Stimulated activated CD4-positive, alpha-beta T cell treated with anti-CD3 and anti-CD28 coated beads, TNF-alpha, amount 100 ng/mL, for 4 hours (primary cell): ENCODE measurements around the gene FBLN2.
"Not testable (repeated sequence)": the region's sequence is repeated elsewhere in the genome, so short reads cannot be mapped to it uniquely, and the experiment has no call there.

Experiments
- DNase-seq, 3 experiments: peaks; one replicate each; pipeline ENCODE4 v3.0.0-alpha.2; 2020; ENCODE audit warnings: low read depth in 3 of 3

Gene FBLN2

DNA sequence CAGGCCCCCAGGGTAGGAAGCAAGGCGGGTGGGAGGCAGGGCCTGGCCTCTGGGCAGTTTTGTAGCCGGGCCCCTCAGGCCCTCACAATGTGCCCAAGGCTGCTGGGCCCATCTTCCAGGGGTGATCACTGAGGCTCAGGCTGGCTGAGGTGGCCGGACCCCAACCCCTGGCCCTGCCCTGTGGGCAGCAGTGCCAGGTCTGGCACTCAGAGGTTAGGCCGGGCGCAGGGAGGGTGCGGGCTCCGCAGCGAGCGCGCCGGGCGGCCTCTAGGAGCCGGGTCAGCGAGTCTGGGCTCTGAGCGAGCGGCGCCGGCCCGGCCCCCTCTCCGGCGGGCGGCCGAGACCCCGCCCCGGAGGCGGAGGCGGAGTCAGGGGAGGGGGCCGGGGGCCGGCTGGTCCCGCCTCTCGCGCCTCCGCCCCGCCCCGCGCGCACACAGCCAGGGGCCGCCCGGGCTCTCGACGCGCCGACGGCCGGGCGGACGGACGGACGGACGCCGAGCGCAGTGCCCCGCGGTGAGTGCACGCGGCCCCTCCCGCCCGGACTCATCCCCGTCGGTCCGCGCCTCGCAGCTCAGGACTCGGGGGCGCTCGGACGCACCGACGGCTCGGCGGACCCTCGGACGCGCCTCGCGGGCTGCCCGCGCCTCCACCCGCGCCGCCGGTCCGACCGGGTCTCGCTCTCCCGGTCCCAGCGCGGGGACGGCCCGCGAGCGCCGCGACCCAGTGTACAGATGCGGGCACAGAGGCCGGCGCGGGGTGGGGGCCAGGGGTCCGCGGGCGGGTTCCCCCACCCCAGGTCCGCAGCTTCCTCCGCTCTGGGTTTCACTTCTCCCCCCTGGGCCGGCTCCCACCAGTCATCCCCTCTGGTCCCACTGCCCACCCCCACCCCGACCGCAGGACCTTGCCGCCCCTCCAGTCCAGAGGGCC is at the start of gene FBLN2:
Gene FBLN2 (plus strand): TSS at position 430 of the 927 bp plus-strand sequence. CDS start 21,231 bp downstream, outside the sequence.
- DNase-seq, result peak in 1 of 3 experiments; percentile 17

DNA sequence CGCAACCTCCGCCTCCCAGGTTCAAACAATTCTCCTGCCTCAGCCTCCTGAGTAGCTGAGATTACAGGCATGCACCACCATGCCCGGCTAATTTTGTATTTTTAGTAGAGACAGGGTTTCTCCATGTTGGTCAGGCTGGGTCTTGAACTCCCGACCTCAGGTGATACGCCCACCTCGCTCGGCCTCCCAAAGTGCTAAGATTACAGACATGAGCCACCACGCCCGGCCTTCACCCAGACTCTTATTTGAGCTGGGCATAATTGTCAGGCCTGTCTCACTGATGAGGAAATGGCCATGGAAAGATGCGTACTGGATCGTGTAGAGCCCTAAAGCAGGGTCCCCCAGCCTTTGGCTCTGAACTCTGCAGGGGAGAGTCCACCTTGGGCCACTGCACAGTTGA is 49.7 kb upstream of the FBLN2 start:
- not testable (repeated sequence) for DNase-seq

DNA sequence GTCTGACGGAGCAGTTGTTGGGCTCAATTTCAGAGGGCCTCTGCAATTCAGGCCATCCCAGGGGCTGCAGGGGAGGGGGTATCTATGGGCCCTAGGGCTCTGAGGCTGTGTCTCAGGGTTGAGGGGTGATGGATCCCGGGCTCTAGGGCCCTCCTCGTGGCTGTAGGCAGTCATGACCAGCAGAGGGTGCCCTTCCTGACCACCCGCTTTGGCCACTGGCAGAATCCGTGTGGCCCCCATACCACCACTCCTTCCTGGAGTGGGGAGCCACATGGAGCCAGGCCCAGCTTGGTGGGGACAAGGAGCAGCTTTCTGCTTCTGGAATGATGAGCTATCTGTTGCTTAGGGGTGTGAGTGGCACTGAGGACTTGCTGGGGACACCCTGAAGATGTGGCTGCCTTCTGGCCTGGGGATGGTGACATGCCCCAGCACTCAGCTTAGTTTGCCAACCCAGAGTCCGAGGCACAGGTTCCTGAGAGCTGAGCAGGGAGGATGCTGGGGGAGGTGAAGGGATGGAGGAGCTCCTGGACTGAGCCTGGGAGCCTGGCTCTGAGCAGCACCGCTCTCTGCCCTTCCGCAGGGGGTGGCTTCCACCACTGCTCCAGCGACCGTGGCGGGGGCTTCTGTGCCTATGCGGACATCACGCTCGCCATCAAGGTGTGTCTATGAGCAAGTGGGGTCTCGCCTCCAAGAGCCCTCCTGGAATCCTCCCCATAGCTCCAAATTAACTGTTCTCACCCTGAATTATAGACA is 48.6 kb upstream of the FBLN2 start:
- DNase-seq, result no peak

DNA sequence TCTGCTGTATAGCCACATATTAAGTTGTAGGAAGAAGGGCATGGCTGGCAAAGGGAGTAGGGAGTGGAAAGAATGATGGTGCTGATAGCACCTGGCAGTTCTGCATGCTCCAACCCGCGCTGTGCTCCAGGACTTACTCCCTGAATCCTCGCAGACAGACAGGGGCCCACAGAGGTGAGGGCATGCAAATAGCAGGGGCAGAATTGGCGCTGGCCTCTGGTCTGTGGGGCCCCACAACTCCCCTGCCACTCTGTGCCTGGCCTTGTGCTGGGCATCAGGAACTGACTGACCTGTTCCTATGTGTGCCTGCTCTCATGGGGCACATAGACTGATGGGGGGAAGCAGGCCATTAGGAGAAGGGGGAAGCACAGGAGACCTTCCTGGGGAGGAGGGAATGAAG is 47.9 kb upstream of the FBLN2 start:
- DNase-seq, result no peak

DNA sequence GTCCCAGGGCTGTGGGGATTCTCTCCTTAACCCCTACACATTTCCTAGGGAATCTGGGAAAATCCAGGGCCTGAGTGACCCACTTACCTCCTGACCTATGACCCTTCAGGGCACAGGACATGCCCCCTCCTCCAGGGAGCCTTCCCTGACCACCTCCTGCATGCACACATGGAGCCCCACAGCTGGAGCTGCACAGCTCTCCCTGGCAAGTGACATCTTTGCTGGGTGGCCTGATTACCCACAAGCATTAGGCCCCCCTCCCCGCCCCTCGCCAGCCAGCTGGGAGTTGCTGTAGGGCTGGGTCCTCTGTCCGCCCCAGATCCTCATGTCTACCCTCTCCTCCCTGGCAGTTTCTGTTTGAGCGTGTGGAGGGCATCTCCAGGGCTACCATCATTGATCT is 47.4 kb upstream of the FBLN2 start:
- no peak for DNase-seq

DNA sequence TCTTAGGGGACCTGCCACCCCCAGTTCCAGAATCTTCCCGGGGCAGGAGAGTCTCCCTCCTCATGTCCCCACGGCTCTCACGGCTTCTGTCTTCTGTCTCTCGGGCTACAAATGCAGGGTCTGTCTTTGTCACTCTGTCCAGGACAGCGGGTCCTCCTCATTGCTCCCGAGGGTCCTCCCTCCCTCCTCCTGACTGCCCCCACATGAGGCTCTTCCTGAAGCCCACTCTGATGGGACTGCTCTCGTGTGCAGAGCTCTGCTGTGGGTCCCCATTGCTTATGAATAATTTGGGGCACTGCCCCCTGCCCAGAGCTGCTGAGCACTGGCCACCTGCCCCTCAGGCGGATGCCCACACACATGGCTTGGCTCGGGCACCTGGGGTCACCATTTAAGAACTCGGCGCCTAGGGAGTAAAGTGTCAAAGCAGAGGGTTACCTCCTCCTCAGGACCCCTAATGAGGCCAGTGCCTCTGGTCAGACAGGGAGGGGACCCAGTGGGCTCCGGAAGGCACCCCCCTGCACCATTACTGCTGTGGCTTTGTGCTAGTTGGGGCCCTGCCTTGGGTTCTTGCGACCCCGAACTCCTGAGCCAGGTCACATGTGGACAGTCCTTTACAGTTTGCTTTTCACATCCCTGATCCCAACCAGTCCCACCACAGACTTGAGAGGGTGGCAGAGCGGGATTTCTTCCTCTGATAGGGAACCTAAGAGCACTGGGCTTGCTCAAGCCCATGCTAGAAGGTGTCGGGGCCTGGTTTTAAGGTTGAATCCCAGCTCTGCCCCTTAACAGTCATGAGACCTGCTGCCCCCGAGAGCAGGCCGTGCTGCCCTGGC is 46.8 kb upstream of the FBLN2 start:
- no peak for DNase-seq

DNA sequence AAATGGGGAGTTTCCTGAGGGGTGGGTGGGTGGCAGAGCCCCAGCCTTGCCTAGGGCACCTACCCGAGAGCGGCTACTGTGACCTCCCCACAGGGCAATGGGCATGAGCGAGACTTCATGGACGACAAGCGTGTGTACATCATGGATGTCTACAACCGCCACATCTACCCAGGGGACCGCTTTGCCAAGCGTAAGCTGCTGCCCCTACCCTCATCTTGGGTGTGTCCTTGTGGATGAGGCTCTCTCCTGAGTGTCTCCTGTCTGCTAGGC is 46.2 kb upstream of the FBLN2 start:
- DNase-seq, result no peak

DNA sequence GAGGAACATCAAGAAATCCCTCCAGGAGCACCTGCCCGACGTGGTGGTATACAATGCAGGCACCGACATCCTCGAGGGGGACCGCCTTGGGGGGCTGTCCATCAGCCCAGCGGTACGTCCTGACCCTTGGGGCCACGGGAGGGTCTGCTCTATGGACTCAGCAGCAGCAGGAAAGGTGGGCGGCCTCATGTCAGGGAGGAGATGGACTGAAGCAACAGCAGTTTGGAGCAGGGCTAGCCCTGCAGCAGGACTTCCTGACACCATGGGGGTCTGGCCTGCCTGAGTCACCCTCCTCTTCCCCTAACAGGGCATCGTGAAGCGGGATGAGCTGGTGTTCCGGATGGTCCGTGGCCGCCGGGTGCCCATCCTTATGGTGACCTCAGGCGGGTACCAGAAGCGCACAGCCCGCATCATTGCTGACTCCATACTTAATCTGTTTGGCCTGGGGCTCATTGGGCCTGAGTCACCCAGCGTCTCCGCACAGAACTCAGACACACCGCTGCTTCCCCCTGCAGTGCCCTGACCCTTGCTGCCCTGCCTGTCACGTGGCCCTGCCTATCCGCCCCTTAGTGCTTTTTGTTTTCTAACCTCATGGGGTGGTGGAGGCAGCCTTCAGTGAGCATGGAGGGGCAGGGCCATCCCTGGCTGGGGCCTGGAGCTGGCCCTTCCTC is 44.6 kb upstream of the FBLN2 start:
- DNase-seq, result no peak

DNA sequence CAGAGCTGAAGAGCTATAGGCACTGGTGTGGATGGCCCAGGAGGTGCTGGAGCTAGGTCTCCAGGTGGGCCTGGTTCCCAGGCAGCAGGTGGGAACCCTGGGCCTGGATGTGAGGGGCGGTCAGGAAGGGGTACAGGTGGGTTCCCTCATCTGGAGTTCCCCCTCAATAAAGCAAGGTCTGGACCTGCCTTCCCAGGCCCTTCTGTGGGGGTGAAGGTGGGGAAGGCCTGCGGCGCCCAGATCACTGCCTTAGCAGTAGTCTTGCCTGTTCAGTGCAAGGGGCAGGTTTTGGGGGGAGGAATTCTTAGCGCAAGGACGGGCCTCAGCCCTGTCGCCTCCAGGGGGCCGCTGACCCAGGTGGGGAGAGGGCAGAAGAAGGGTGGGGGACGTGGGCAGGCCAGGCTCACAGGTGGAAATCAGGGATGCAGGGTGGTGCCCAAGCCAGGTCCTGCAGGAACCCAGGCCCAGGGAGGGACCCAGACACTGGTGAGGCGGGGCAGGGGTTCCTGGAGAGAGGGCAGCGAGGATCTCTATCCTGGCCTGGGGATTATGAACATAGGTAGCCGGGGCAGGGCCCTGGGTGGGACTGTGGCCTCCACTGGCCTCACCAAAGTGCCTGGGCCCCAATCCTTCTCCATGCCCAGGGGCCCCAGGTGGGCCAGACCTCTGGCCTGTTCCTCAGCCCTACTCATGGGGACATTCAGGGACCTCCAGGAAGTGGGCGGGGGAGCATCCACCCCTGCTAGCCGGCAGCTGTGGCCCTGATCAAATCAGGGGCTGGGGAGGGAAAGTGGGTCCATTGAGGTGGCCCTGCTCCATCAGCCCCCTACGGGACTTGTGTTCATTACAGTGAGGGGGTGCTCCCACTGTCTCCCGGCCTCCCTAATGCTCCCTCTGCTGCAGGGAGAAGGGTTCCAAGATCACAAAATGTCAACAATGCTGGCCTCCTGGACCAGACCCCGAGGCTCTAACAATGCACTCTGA is 43.5 kb upstream of the FBLN2 start:
- DNase-seq, result no peak

DNA sequence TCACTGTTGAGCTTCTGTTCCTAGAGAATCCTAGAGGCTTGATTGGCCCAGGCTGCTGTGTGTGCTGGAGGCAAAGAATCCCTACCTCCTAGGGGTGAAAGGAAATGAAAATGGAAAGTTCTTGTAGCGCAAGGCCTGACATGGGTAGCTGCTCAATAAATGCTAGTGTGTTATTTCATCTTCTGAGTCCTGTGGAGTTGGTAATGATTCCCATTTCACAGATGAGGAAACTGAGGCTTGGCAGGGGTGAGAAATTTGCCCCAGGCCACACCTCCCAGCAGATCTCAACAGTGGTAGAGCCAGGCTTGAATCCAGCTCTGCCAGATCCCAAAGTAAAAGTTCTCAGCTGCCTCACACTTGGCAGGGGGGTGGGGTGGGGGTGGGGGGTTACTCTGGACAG is 42.7 kb upstream of the FBLN2 start:
- DNase-seq, result no peak

DNA sequence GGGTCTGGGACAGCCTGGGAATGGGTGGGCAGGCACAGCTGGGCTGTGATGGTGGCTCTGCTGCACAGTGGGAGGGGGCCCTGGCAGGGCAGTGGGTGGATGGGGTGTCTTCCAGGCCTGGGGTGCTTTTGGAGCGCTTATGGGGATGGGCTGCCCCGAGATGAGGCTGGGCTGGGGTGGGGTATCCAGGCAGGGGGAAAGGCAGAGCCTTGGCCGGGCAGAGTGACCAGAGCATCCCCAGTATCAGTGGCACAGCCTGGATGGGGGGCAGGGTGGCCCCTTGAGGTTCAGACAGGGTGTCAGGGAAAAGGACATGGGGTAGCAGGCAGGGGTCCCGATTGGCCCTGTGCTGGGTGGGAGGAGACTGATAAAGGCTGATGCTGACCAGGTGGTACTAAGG is 42.2 kb upstream of the FBLN2 start:
- DNase-seq, result no peak

DNA sequence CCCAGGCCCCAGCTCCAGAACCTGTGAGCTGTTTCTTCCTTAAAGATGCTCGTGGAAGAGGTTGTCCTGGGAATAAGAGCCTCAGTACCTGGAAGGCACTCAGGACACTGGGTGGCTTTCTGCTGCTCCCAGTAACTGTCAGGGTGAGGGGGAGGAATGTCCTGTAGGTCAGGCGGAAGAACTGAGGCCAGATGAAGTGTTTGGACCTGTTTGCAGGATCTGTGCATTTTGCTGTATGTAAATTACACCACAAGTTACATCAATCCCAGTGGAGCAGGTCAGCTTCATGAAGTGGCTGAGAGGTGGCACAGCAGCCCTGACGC is 41.7 kb upstream of the FBLN2 start:
- DNase-seq, result no peak

DNA sequence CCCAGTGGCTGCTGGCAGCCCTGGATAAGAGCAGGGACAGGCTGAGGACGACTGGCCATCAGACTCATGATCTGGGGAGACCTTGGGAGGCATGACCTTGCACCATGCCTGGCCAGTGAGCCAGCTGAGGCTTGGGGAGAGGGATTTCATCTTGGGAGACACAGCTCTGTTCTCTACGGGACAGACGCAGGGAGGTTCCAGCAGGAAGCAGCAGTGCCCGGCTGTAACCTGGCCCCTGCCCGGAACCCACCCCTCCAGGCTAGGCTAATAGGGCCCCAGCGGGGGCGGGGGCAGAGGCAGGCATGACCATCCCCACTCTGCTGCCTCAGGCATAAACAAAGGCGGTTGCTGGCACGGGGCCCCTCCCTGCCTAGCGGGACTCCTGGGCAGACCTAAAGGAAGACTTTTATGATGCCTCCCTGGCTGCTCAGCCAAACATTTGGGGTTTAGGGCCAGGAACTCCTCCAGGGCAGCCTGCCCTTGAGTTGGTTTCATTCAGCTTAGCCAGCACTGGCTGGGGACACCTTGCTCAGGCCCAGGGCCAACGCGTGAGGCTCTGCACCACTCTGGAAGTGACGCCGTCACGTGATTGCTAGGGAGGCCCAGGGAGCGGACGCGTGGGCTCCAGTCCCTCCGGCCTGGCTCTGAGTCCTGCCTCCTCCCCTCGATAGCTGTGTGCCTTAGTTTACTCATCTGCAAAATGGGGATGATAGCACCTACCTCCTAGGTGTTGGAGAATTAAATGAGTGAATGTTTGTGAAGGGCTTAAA is 41.2 kb upstream of the FBLN2 start:
- no peak for DNase-seq

DNA sequence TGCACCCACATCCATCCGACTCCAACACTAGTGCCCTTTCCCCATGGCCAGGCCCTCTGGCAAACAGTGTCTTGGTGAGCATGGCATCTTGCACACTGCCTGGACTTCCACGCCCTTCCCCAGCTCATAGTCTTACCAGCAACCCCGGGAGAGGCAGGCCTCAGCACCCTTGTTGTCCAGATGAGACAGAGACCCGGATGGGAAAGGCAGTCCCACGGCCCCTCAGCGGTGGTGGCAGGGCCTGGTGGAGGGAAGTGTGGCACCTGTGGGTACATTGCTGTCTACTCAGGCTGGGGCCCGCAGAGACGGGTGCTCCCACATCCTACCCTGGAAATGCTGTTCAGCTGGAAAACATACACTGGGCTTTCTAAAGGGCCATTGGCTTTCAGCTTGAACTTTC is 40.4 kb upstream of the FBLN2 start:
- no peak for DNase-seq

DNA sequence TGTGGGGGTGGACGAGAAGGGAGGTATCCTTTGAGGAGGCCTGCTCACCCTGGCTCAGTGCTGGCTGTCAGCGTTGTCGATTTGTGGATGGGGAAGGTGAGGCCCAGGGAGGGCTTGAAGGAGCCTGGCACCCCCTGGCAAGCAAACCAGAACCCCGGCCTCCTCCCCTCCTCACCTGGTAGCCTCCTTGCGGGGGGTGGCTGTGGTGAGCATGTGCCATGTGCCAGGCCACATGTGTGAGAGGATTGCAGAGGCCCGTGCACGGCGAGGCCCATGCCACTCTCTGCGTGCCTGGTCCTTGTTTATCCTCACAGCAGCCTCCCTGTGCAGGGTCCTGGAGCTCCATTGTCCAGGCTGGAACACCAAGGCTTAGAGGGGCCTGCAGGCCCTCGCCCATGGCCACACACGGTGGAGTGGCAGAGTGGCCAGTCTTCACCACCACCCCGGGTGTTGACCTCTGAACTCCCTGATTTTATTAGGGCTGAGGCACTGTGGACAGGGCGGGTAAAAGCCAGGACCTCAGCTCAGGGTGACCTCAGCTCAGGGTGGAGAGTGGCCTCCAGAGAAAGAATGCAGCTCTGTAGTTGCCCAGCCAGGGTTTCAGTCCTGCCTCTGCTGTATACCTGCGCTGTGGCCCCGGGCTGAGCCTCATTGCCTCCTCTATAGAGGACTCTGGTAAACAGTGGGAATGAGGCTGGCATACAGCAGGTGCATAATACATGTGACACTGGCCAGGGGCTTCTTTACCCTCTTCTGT is 39.7 kb upstream of the FBLN2 start:
- no peak for DNase-seq

DNA sequence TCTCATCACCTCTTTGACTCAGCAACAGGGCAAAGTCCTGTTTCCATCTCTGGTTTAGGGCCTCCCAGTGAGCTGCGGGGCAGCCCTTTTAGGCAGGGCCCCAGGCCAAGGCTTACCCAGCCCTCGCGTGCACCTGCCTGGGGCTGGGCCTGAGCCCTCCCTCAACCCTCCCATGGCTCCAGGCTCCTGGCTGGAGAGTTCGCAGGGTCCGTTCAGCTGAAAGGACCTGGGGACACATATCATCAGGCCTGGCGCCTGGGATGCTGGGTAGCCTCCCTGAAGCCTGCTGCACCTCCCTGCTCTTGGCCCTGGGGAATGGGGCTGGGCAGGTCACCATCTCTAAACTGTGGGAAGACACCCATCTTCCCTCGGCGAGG is 39.1 kb upstream of the FBLN2 start:
- no peak for DNase-seq

DNA sequence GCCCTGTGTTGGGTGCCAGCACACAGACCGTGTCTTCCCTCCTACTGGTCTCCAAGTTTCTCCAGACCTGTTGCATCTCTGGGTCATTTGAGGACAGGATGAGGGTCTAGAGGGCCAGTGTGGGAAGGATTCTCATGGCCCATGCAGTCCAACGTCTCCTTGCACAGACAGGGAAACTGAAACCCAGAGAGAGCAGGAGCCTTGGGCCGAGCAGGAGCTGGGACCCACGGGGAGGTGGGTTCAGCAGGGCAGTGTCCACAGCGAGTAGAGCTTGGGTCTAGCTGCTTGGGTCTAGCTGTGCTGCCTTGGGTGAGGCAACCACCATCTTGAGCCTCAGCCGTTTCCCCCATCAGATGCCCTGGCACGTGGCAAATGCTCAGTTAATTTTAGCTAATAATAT is 36.5 kb upstream of the FBLN2 start:
- DNase-seq, result no peak

DNA sequence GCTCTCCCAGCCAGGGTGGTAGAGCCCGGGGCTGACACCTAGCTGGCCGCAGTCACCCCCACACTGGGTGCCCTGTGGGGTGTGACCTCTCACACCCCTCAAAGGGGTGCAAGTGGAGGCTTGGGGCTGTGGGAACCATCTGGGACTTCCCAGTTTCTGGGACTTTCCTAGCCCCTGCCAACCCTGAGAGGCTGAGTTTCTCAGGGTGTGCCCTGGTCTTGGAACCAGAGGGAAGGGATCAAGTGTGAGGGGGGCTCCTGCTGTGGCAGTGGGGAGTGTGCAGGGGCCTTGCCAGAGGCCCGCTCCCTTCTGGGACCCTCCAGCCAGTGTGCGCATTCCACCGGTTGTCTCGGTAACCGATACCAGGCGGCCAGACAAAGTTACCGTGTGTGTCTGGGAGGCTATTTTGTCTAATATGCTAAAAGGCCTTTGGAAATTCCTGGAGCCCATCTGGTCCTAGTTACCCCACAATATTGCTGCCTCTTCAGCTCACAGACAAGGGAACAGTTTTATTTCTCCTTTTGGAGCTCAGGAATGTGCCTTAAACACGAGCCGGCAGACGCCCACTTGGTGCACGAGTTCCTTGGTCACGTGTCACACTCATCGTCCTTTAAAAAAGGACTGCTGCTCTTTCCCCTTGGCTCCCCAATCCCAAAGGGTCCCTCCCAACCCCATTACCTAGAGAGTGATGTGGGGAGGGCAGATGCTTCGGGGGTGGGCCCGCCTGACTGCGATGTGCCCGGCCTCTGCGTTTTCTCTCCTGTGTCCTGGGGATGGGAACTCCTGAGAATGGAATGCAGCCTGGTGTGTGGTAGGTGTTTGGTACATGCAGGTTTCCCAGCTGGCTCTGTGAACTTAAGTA is 35.6 kb upstream of the FBLN2 start:
- DNase-seq, result no peak
